GM23338 (cell line): ENCODE measurements around the gene PCSK6. TPM values are rescaled to one million over a fixed set of nuclear protein-coding genes. Genes with fewer than 3 reads are reported as not detected.

Experiments used
- ATAC-seq: fragments of 200-7000 bp; cut with Tn5 transposase; 3 replicates; pipeline ENCODE4 v1.9.1; 2020
- DNase-seq: peaks from one replicate; pipeline ENCODE4 v3.0.0-alpha.2; 2015; ENCODE audit warnings: low spot score
- H2AFZ ChIP-seq: fragments of 200-600 bp; sonication (generic); 2 replicates; pipeline ENCODE4 v1.8.0; 2016; ENCODE audit warnings: antibody characterized with exemption, mild to moderate bottlenecking, moderate library complexity
- H3F3A ChIP-seq: fragments of 200-600 bp; sonication (generic); replicated peaks from 2 replicates; pipeline ENCODE4 v1.8.0; 2017; ENCODE audit warnings: antibody characterized with exemption, mixed run types, low read depth
- H3K27ac ChIP-seq: fragments of 200-600 bp; sonication (generic); 2 replicates; pipeline ENCODE4 v1.6.1; 2016; ENCODE audit warnings: low read depth
- H3K27me3 ChIP-seq: fragments of 200-600 bp; sonication (generic); 2 replicates; pipeline ENCODE4 v1.8.0; 2016; ENCODE audit warnings: mild to moderate bottlenecking, mixed run types, moderate library complexity; ENCODE audit not compliant: insufficient read depth
- H3K36me3 ChIP-seq: fragments of 200-600 bp; sonication (generic); 2 replicates; pipeline ENCODE4 v1.8.0; 2016; ENCODE audit warnings: mild to moderate bottlenecking; ENCODE audit not compliant: insufficient read depth
- H3K4me1 ChIP-seq: fragments of 200-600 bp; sonication (generic); 2 replicates; pipeline ENCODE4 v1.8.0; 2016; ENCODE audit warnings: mild to moderate bottlenecking, moderate library complexity; ENCODE audit not compliant: insufficient read depth
- H3K4me2 ChIP-seq: fragments of 200-600 bp; sonication (generic); 2 replicates; pipeline ENCODE4 v1.7.1; 2017; ENCODE audit warnings: mixed run types
- H3K4me3 ChIP-seq: fragments of 200-600 bp; sonication (generic); 2 replicates; pipeline ENCODE4 v1.6.1; 2016; ENCODE audit warnings: mixed run types
- H3K79me2 ChIP-seq: fragments of 200-600 bp; sonication (generic); replicated peaks from 2 replicates; pipeline ENCODE4 v1.8.0; 2017; ENCODE audit warnings: mild to moderate bottlenecking; ENCODE audit not compliant: insufficient read depth
- H3K9me2 ChIP-seq: fragments of 200-600 bp; sonication (generic); 2 replicates; pipeline ENCODE4 v1.8.0; 2017; ENCODE audit not compliant: insufficient read depth
- H4K20me1 ChIP-seq: fragments of 200-600 bp; sonication (generic); replicated peaks from 2 replicates; pipeline ENCODE4 v1.8.0; 2017; ENCODE audit warnings: mild to moderate bottlenecking; ENCODE audit not compliant: insufficient read depth
- H3K27ac Mint-ChIP-seq: 2 replicates; pipeline ENCODE4 v1.8.0; 2020; ENCODE audit warnings: inconsistent platforms, mild to moderate bottlenecking, moderate library complexity, mixed read lengths
- H3K27me3 Mint-ChIP-seq: 3 replicates; pipeline ENCODE4 v1.8.0; 2022; ENCODE audit warnings: low read depth, mild to moderate bottlenecking, moderate library complexity, mixed read lengths, inconsistent platforms; ENCODE audit not compliant: insufficient read depth, poor library complexity
- H3K36me3 Mint-ChIP-seq: 3 replicates; pipeline ENCODE4 v1.8.0; 2021; ENCODE audit warnings: low read depth, mild to moderate bottlenecking, inconsistent platforms, moderate library complexity, mixed read lengths
- H3K4me1 Mint-ChIP-seq: 3 replicates; pipeline ENCODE4 v1.8.0; 2020; ENCODE audit warnings: mild to moderate bottlenecking, inconsistent platforms, mixed read lengths
- H3K4me3 Mint-ChIP-seq: 3 replicates; pipeline ENCODE4 v1.8.0; 2021; ENCODE audit warnings: moderate library complexity, mild to moderate bottlenecking, inconsistent platforms, mixed read lengths
- H3K9me3 Mint-ChIP-seq: 3 replicates; pipeline ENCODE4 v1.8.0; 2020; ENCODE audit warnings: moderate library complexity, mild to moderate bottlenecking, inconsistent platforms, mixed read lengths
- CREB1 ChIP-seq: fragments of 250-450 bp; sonication (Bioruptor Pico); IDR thresholded peaks from 2 replicates; pipeline ENCODE4 v1.5.0; 2020; ENCODE audit warnings: low read depth, mild to moderate bottlenecking, moderate library complexity
- EZH2 ChIP-seq: fragments of 200-600 bp; sonication (generic); IDR thresholded peaks from one replicate; pipeline ENCODE4 v1.8.0; 2017; ENCODE audit warnings: antibody characterized with exemption, mild to moderate bottlenecking, low read depth; ENCODE audit not compliant: unreplicated experiment
- EZH2phosphoT487 ChIP-seq: fragments of 200-600 bp; sonication (generic); IDR thresholded peaks from one replicate; pipeline ENCODE4 v1.8.1; 2018; ENCODE audit warnings: antibody characterized with exemption; ENCODE audit not compliant: unreplicated experiment
- JUNB ChIP-seq: IDR thresholded peaks from one replicate; pipeline ENCODE4 v1.6.1; 2016; ENCODE audit warnings: antibody characterized with exemption; ENCODE audit not compliant: unreplicated experiment
- NANOG ChIP-seq: IDR thresholded peaks from 2 replicates; pipeline ENCODE4 v1.6.1; 2016; ENCODE audit warnings: antibody characterized with exemption, borderline replicate concordance
- POLR2AphosphoS5 ChIP-seq: IDR thresholded peaks from 2 replicates; pipeline ENCODE4 v1.6.1; 2016; ENCODE audit warnings: antibody characterized with exemption, low read depth
- STAT1 ChIP-seq: IDR thresholded peaks from one replicate; pipeline ENCODE4 v1.6.1; 2016; ENCODE audit warnings: antibody characterized with exemption; ENCODE audit not compliant: unreplicated experiment
- ZNF114 ChIP-seq: fragments of 250-450 bp; sonication (Bioruptor Pico); IDR thresholded peaks from 2 replicates; pipeline ENCODE4 v1.5.0; 2020; ENCODE audit warnings: mild to moderate bottlenecking, moderate library complexity
- ZNF331 ChIP-seq: fragments of 250-450 bp; sonication (Bioruptor Pico); IDR thresholded peaks from 2 replicates; pipeline ENCODE4 v1.5.0; 2020; ENCODE audit warnings: low read depth, mild to moderate bottlenecking, moderate library complexity
- polyA plus RNA-seq: library from polyadenylated mRNA; unstranded; fragments of >200 nt; fragmentation: Nextera tagmentation; extraction: Ambion mirVana; gene quantifications from 2 replicates; pipeline ENCODE4 v1.2.1, GENCODE V29; 2016
- total RNA-seq: library from RNA; depleted of rRNA; stranded (reverse); fragments of >200 nt; shearing (Covaris generic); gene quantifications from 2 replicates; pipeline ENCODE4 v1.2.3, GENCODE V29; 2014
- TF ChIP-seq, protein P1 (sequence below): IDR thresholded peaks from 2 replicates; pipeline ENCODE4 v1.6.1; 2016; ENCODE audit warnings: antibody characterized with exemption
- TF ChIP-seq, protein P2 (sequence below), 2 experiments: fragments of 200-600 bp in 1 of 2; sonication (generic) in 1 of 2; conservative IDR thresholded peaks; 2 replicates each; pipeline versions ENCODE4 v1.5.1 to v1.6.1; 2016 to 2017; ENCODE audit warnings: antibody characterized with exemption in 2 of 2, low read depth in 2 of 2, mild to moderate bottlenecking in 2 of 2, moderate library complexity in 1 of 2
- TF ChIP-seq, protein P3 (sequence below): IDR thresholded peaks from one replicate; pipeline ENCODE4 v1.6.1; 2018; ENCODE audit warnings: antibody characterized with exemption; ENCODE audit not compliant: unreplicated experiment
- TF ChIP-seq, protein P4 (sequence below): fragments of 250-450 bp; sonication (Bioruptor Pico); IDR thresholded peaks from 2 replicates; pipeline ENCODE4 v1.5.0; 2020; ENCODE audit warnings: mild to moderate bottlenecking, moderate library complexity

The PCSK6 gene
- total and polyA plus RNA-seq, 2 experiments from 2014 or later = 1.7 to 6.7 TPM

DNA sequence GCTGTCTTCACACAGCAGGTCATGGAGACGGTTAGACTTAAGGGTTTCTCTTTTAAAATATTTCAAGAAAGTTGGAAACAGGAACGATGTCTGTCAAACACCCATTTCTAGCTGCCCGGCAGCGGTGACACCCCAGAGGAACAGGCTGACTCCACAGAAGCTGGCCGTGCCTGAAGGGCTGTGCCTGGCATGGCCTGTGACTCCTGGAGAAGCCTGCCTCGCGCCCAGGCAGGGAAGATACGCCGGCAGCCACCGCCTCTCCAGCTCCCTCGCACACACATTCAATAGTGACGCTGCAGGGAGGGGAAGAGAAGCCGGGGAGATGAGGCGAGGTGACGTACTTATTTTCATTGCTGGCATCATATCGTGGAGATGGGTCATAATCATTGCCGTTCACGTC is 59.9 kb downstream of the PCSK6 start:
- Mint-ChIP-seq H3K36me3 (no peaks in the 10 kb centered on the region), H3K9me3 (no peaks in the 10 kb centered on the region; the same call in 2 of the 3 replicates), H3K4me1 (peaks cover 25% of the 10 kb centered on the region), H3K27ac (no peak overlapping the region), H3K27me3 (peaks cover 33% of the 10 kb centered on the region), H3K4me3 (no peak overlapping the region)
- Histone ChIP-seq H3F3A (no peaks in the 10 kb centered on the region), H3K4me3 (no peak overlapping the region), H3K4me1 (peaks cover 13% of the 10 kb centered on the region; the same call in 1 of the 2 replicates), H3K9me2 (no peaks in the 10 kb centered on the region), H3K27ac (no peak overlapping the region), H2AFZ (no peak overlapping the region), H3K4me2 (no peak overlapping the region), H3K36me3 (no peaks in the 10 kb centered on the region), H3K79me2 (no peaks in the 10 kb centered on the region), H3K27me3 (no peaks in the 10 kb centered on the region), H4K20me1 (no peaks in the 10 kb centered on the region)
- TF ChIP-seq, protein P1, sequence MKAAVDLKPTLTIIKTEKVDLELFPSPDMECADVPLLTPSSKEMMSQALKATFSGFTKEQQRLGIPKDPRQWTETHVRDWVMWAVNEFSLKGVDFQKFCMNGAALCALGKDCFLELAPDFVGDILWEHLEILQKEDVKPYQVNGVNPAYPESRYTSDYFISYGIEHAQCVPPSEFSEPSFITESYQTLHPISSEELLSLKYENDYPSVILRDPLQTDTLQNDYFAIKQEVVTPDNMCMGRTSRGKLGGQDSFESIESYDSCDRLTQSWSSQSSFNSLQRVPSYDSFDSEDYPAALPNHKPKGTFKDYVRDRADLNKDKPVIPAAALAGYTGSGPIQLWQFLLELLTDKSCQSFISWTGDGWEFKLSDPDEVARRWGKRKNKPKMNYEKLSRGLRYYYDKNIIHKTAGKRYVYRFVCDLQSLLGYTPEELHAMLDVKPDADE = no peak
- TF ChIP-seq NANOG = no peak
- TF ChIP-seq POLR2AphosphoS5 = no peak
- TF ChIP-seq JUNB = no peak
- TF ChIP-seq, protein P2, sequence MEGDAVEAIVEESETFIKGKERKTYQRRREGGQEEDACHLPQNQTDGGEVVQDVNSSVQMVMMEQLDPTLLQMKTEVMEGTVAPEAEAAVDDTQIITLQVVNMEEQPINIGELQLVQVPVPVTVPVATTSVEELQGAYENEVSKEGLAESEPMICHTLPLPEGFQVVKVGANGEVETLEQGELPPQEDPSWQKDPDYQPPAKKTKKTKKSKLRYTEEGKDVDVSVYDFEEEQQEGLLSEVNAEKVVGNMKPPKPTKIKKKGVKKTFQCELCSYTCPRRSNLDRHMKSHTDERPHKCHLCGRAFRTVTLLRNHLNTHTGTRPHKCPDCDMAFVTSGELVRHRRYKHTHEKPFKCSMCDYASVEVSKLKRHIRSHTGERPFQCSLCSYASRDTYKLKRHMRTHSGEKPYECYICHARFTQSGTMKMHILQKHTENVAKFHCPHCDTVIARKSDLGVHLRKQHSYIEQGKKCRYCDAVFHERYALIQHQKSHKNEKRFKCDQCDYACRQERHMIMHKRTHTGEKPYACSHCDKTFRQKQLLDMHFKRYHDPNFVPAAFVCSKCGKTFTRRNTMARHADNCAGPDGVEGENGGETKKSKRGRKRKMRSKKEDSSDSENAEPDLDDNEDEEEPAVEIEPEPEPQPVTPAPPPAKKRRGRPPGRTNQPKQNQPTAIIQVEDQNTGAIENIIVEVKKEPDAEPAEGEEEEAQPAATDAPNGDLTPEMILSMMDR (conservative IDR thresholded peaks at IDR 0.05; ENCODE audit: low read depth in 2 of 2) = no peak
- TF ChIP-seq CREB1 (CRISPR knock-in tag) = no peak
- no peak for TF ChIP-seq EZH2phosphoT487
- TF ChIP-seq, protein P3, sequence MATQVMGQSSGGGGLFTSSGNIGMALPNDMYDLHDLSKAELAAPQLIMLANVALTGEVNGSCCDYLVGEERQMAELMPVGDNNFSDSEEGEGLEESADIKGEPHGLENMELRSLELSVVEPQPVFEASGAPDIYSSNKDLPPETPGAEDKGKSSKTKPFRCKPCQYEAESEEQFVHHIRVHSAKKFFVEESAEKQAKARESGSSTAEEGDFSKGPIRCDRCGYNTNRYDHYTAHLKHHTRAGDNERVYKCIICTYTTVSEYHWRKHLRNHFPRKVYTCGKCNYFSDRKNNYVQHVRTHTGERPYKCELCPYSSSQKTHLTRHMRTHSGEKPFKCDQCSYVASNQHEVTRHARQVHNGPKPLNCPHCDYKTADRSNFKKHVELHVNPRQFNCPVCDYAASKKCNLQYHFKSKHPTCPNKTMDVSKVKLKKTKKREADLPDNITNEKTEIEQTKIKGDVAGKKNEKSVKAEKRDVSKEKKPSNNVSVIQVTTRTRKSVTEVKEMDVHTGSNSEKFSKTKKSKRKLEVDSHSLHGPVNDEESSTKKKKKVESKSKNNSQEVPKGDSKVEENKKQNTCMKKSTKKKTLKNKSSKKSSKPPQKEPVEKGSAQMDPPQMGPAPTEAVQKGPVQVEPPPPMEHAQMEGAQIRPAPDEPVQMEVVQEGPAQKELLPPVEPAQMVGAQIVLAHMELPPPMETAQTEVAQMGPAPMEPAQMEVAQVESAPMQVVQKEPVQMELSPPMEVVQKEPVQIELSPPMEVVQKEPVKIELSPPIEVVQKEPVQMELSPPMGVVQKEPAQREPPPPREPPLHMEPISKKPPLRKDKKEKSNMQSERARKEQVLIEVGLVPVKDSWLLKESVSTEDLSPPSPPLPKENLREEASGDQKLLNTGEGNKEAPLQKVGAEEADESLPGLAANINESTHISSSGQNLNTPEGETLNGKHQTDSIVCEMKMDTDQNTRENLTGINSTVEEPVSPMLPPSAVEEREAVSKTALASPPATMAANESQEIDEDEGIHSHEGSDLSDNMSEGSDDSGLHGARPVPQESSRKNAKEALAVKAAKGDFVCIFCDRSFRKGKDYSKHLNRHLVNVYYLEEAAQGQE = no peak
- TF ChIP-seq EZH2 = no peak
- no peak for TF ChIP-seq ZNF331 (CRISPR knock-in tag)
- TF ChIP-seq ZNF114 = no peak
- TF ChIP-seq STAT1 = no peak
- TF ChIP-seq, protein P4, sequence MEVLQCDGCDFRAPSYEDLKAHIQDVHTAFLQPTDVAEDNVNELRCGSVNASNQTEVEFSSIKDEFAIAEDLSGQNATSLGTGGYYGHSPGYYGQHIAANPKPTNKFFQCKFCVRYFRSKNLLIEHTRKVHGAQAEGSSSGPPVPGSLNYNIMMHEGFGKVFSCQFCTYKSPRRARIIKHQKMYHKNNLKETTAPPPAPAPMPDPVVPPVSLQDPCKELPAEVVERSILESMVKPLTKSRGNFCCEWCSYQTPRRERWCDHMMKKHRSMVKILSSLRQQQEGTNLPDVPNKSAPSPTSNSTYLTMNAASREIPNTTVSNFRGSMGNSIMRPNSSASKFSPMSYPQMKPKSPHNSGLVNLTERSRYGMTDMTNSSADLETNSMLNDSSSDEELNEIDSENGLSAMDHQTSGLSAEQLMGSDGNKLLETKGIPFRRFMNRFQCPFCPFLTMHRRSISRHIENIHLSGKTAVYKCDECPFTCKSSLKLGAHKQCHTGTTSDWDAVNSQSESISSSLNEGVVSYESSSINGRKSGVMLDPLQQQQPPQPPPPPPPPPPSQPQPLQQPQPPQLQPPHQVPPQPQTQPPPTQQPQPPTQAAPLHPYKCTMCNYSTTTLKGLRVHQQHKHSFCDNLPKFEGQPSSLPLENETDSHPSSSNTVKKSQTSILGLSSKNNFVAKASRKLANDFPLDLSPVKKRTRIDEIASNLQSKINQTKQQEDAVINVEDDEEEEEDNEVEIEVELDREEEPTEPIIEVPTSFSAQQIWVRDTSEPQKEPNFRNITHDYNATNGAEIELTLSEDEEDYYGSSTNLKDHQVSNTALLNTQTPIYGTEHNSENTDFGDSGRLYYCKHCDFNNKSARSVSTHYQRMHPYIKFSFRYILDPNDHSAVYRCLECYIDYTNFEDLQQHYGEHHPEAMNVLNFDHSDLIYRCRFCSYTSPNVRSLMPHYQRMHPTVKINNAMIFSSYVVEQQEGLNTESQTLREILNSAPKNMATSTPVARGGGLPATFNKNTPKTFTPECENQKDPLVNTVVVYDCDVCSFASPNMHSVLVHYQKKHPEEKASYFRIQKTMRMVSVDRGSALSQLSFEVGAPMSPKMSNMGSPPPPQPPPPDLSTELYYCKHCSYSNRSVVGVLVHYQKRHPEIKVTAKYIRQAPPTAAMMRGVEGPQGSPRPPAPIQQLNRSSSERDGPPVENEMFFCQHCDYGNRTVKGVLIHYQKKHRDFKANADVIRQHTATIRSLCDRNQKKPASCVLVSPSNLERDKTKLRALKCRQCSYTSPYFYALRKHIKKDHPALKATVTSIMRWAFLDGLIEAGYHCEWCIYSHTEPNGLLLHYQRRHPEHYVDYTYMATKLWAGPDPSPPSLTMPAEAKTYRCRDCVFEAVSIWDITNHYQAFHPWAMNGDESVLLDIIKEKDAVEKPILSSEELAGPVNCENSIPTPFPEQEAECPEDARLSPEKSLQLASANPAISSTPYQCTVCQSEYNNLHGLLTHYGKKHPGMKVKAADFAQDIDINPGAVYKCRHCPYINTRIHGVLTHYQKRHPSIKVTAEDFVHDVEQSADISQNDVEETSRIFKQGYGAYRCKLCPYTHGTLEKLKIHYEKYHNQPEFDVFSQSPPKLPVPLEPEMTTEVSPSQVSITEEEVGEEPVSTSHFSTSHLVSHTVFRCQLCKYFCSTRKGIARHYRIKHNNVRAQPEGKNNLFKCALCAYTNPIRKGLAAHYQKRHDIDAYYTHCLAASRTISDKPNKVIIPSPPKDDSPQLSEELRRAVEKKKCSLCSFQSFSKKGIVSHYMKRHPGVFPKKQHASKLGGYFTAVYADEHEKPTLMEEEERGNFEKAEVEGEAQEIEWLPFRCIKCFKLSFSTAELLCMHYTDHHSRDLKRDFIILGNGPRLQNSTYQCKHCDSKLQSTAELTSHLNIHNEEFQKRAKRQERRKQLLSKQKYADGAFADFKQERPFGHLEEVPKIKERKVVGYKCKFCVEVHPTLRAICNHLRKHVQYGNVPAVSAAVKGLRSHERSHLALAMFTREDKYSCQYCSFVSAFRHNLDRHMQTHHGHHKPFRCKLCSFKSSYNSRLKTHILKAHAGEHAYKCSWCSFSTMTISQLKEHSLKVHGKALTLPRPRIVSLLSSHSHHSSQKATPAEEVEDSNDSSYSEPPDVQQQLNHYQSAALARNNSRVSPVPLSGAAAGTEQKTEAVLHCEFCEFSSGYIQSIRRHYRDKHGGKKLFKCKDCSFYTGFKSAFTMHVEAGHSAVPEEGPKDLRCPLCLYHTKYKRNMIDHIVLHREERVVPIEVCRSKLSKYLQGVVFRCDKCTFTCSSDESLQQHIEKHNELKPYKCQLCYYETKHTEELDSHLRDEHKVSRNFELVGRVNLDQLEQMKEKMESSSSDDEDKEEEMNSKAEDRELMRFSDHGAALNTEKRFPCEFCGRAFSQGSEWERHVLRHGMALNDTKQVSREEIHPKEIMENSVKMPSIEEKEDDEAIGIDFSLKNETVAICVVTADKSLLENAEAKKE (CRISPR knock-in tag) = no peak
- ATAC-seq (no peak), DNase-seq (no peak)
